HepG2 (cell line): ENCODE measurements around the gene PPP1R9B. TPM values are rescaled to one million over a fixed set of nuclear protein-coding genes. Genes with fewer than 3 reads are reported as not detected.
A peak's percentile ranks its signal among the peaks of the same experiment; 100 is the strongest.

Experiments
- ADNP ChIP-seq: sonication (generic); formaldehyde crosslinking; IDR thresholded peaks from 2 replicates; pipeline ENCODE4 v1.4.0; 2020; ENCODE audit warnings: missing genetic modification reagents
- BORCS8-MEF2B ChIP-seq: sonication (generic); formaldehyde crosslinking; IDR thresholded peaks from 2 replicates; pipeline ENCODE4 v1.8.0; 2022; ENCODE audit warnings: mild to moderate bottlenecking, missing genetic modification reagents
- CREB3 ChIP-seq: sonication (generic); formaldehyde crosslinking; IDR thresholded peaks from 2 replicates; pipeline ENCODE4 v1.5.0; 2020; ENCODE audit warnings: missing genetic modification reagents
- ELF4 ChIP-seq: sonication (generic); formaldehyde crosslinking; IDR thresholded peaks from 2 replicates; pipeline ENCODE4 v1.5.0; 2020; ENCODE audit warnings: missing genetic modification reagents, mild to moderate bottlenecking, moderate library complexity, borderline replicate concordance
- GABPB1 ChIP-seq: IDR thresholded peaks from 2 replicates; pipeline ENCODE4 v1.6.1; 2016; ENCODE audit warnings: mild to moderate bottlenecking, missing genetic modification reagents, moderate library complexity, missing compliant biosample characterization
- HIC2 ChIP-seq: sonication (generic); formaldehyde crosslinking; IDR thresholded peaks from 2 replicates; pipeline ENCODE4 v1.9.0; 2022; ENCODE audit warnings: low read depth, missing genetic modification reagents
- HMG20B ChIP-seq: conservative IDR thresholded peaks from 2 replicates; pipeline ENCODE4 v1.6.1; 2016; ENCODE audit warnings: missing genetic modification reagents, missing compliant biosample characterization
- NCOR1 ChIP-seq: fragments of 200-600 bp; sonication (generic); IDR thresholded peaks from 2 replicates; pipeline ENCODE4 v1.7.0; 2017; ENCODE audit warnings: antibody characterized with exemption, low read length, borderline replicate concordance
- NFRKB ChIP-seq: fragments of 450-650 bp; IDR thresholded peaks from 2 replicates; pipeline ENCODE4 v1.6.1; 2017
- NFYC ChIP-seq: IDR thresholded peaks from 2 replicates; pipeline ENCODE4 v1.6.1; 2016; ENCODE audit warnings: missing genetic modification reagents, missing compliant biosample characterization
- PAF1 ChIP-seq: IDR thresholded peaks from 2 replicates; pipeline ENCODE4 v1.6.1; 2016; ENCODE audit warnings: missing genetic modification reagents, missing compliant biosample characterization
- PBX3 ChIP-seq: sonication (generic); formaldehyde crosslinking; IDR thresholded peaks from 2 replicates; pipeline ENCODE4 v1.8.1; 2023; ENCODE audit warnings: missing genetic modification reagents, inconsistent platforms, borderline replicate concordance
- RARA ChIP-seq: IDR thresholded peaks from 2 replicates; pipeline ENCODE4 v1.6.1; 2016; ENCODE audit warnings: missing genetic modification reagents, missing compliant biosample characterization
- RFXANK ChIP-seq: IDR thresholded peaks from 2 replicates; pipeline ENCODE4 v1.6.1; 2016
- SCMH1 ChIP-seq: sonication (generic); formaldehyde crosslinking; IDR thresholded peaks from 2 replicates; pipeline ENCODE4 v1.9.0; 2021; ENCODE audit warnings: missing genetic modification reagents, mild to moderate bottlenecking, borderline replicate concordance
- TMF1 ChIP-seq: sonication (generic); formaldehyde crosslinking; IDR thresholded peaks from 2 replicates; pipeline ENCODE4 v1.8.1; 2022; ENCODE audit warnings: low read depth, missing genetic modification reagents
- TSC22D2 ChIP-seq: sonication (generic); formaldehyde crosslinking; IDR thresholded peaks from 2 replicates; pipeline ENCODE4 v1.5.1; 2020; ENCODE audit warnings: missing genetic modification reagents, mild to moderate bottlenecking, borderline replicate concordance
- ZBTB2 ChIP-seq: sonication (generic); formaldehyde crosslinking; IDR thresholded peaks from 2 replicates; pipeline ENCODE4 v1.8.0; 2022; ENCODE audit warnings: low read depth, missing genetic modification reagents
- ZFP37 ChIP-seq: sonication (generic); formaldehyde crosslinking; IDR thresholded peaks from 2 replicates; pipeline ENCODE4 v1.4.0; 2020; ENCODE audit warnings: missing genetic modification reagents, borderline replicate concordance
- ZNF160 ChIP-seq: sonication (generic); formaldehyde crosslinking; IDR thresholded peaks from 2 replicates; pipeline ENCODE4 v1.8.0; 2022; ENCODE audit warnings: mild to moderate bottlenecking, inconsistent platforms, missing genetic modification reagents
- ZNF253 ChIP-seq: sonication (generic); formaldehyde crosslinking; IDR thresholded peaks from 2 replicates; pipeline ENCODE4 v1.8.0; 2022; ENCODE audit warnings: mild to moderate bottlenecking, missing genetic modification reagents, borderline replicate concordance
- ZNF282 ChIP-seq: fragments of 450-650 bp; IDR thresholded peaks from 2 replicates; pipeline ENCODE4 v1.6.1; 2018; ENCODE audit not compliant: partially characterized antibody
- ZNF414 ChIP-seq: sonication (generic); formaldehyde crosslinking; IDR thresholded peaks from 2 replicates; pipeline ENCODE4 v1.5.0; 2020; ENCODE audit warnings: missing genetic modification reagents
- ZNF720 ChIP-seq: sonication (generic); formaldehyde crosslinking; IDR thresholded peaks from 2 replicates; pipeline ENCODE4 v1.4.0; 2020; ENCODE audit warnings: missing genetic modification reagents
- ZNF747 ChIP-seq: sonication (generic); formaldehyde crosslinking; IDR thresholded peaks from 2 replicates; pipeline ENCODE4 v1.8.1; 2023; ENCODE audit warnings: missing genetic modification reagents, mild to moderate bottlenecking, borderline replicate concordance
- polyA plus RNA-seq, 8 experiments: library from polyadenylated mRNA; depleted of rRNA in 3 of 8; stranded (reverse) in 7 of 8; unstranded in 1 of 8; fragments of >200 nt; fragmentation: Illumina TruSeq in 4 of 8; extraction: Trizol in 4 of 8; gene quantifications; 2 replicates each; pipeline versions ENCODE4 v1.2.1 to v1.2.3, GENCODE V29; 2011 to 2016; ENCODE audit warnings: low read depth in 4 of 8, missing spikeins in 1 of 8, mixed read lengths in 1 of 8; ENCODE audit not compliant: insufficient read depth in 1 of 8
- total RNA-seq, 5 experiments: library from RNA; depleted of rRNA; stranded (reverse); fragments of >200 nt; fragmentation: Illumina TruSeq; extraction: Trizol; gene quantifications; 2 replicates each; pipeline ENCODE4 v1.2.3, GENCODE V29; 2016; ENCODE audit warnings: low read depth in 1 of 5

Gene PPP1R9B
- total and polyA plus RNA-seq, 2 of the 13 experiments (the other 11 are each of a cell fraction or from before 2014, with no cell fraction given): 9.4 to 15.8 TPM

- no peak for TF ChIP-seq ZFP37 (CRISPR knock-in tag)
- no peak for TF ChIP-seq ZNF160 (CRISPR knock-in tag)
- TF ChIP-seq GABPB1 (CRISPR knock-in tag): peak; percentile 89
- TF ChIP-seq SCMH1 (CRISPR knock-in tag): no peak
- no peak for TF ChIP-seq ZNF282
- no peak for TF ChIP-seq RFXANK (CRISPR knock-in tag)
- peak; percentile 29; the same call in 1 of the 2 replicates for TF ChIP-seq BORCS8-MEF2B (CRISPR knock-in tag)
- peak; percentile 78; the same call in 1 of the 2 replicates for TF ChIP-seq TMF1
- no peak for TF ChIP-seq ZNF720 (CRISPR knock-in tag)
- TF ChIP-seq CREB3 (CRISPR knock-in tag): peak; percentile 73
- TF ChIP-seq NFRKB: no peak
- TF ChIP-seq TSC22D2 (CRISPR knock-in tag): no peak
- TF ChIP-seq ELF4 (CRISPR knock-in tag): no peak
- TF ChIP-seq HIC2 (CRISPR knock-in tag): no peak; the same call in 1 of the 2 replicates
- no peak for TF ChIP-seq ZNF414 (CRISPR knock-in tag)
- no peak for TF ChIP-seq PBX3
- TF ChIP-seq HMG20B (CRISPR knock-in tag): no peak
- no peak for TF ChIP-seq NCOR1
- peak; percentile 34; the same call in 1 of the 2 replicates for TF ChIP-seq ZNF253 (CRISPR knock-in tag)
- TF ChIP-seq NFYC: no peak
- TF ChIP-seq ZNF747 (CRISPR knock-in tag): no peak
- no peak for TF ChIP-seq RARA (CRISPR knock-in tag)
- peak; percentile 83 for TF ChIP-seq ZBTB2
- peak; percentile 23; the same call in 1 of the 2 replicates for TF ChIP-seq ADNP (CRISPR knock-in tag)
- TF ChIP-seq PAF1 (CRISPR knock-in tag): no peak
These were observed 792 bp downstream of the PPP1R9B start (continued) for GRCh38 chr17:50149417-50150353.
